COR-L47 (cell line): ENCODE data around the gene PARPBP.
"Not testable (repeated sequence)": the region's sequence is repeated elsewhere in the genome, so short reads cannot be mapped to it uniquely, and the experiment has no call there.

Experiments used
- DNase-seq: peaks from one replicate; lab custom pipeline; 2025; lab: John Stamatoyannopoulos, UW

Gene PARPBP

GRCh38 chr12:102147062-102147587 lies 27.1 kb downstream of the PARPBP start:
- DNase-seq, result not testable (repeated sequence)

DNA sequence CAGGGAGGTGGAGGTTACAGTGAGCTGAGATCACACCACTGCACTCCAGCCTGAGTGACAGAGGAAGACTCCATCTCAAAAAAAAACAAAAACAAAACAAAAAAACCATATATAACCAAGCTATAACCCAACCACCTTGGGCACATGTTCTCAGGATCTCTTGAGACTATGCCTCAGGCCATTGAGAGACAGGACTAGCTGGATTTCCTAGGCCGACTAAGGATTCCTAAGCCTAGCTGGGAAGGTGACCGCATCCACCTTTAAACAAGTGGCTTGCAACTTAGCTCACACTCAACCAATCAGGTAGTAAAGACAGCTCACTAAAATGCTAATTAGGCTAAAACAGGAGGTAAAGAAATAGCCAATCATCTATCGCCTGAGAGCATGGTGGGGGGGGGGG lies 35.2 kb downstream of the PARPBP start:
- not testable (repeated sequence) for DNase-seq

GRCh38 chr12:102163383-102163782 lies 43.4 kb downstream of the PARPBP start:
- DNase-seq, result no peak

DNA sequence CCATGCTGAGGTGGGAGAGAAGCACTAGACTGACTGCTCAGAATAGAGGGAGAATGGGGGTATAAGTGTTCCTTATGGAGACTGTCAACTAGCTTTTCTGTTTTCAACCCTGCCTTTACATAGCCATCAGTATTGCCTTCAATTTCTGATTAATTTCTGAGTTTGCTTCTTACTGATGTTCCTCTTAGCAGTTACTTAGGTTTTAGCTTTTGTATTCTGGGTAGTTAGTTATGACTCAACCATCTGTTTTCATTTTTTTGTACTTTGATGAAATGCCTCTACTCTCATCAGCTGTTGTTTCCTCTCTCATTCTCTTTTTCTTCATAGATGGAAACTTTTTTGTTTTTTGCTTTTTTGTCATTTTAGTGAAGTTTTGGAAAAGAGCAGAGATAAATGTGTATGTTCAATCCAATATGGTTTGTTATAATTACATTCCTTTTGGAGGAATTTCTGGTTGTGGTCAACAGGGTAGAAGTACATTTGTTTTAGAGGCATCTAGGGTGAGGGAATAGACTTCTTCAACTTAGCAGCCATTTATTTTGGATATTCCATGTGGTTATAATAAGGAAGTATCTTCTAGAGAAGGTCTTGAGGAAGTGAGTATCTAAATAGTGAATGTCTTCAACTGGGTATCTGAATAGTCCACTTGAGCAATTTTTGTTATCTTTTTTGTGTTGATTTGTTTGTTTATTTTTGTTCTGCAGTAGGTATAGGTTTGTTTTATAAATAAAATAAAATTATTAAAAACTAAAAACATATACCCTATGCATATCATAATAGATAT lies 48.0 kb downstream of the PARPBP start:
- DNase-seq, result no peak

- peak; percentile 36 for DNase-seq
Measured at GRCh38 chr12:102169922-102170621, 50.1 kb downstream of the PARPBP start.

DNA sequence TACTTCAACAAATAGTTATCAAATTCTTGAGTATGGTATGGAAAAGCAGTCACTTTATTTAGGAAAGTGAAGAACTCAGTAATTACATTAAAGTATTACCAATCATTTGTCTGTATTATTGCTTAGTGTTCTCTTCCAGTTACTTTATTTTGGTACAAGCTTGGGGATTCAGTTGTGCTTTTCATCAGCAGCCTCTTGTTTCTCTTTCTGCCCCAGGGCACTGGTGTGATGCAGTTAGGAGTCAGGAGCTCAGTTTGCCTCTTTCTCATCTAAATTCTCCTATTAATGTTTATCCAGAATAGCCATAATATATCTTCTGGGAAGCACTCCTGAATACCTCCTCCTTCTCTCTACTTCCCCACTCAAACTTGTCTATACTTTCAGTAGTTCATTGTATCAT lies 52.0 kb downstream of the PARPBP start:
- DNase-seq, result no peak

DNA sequence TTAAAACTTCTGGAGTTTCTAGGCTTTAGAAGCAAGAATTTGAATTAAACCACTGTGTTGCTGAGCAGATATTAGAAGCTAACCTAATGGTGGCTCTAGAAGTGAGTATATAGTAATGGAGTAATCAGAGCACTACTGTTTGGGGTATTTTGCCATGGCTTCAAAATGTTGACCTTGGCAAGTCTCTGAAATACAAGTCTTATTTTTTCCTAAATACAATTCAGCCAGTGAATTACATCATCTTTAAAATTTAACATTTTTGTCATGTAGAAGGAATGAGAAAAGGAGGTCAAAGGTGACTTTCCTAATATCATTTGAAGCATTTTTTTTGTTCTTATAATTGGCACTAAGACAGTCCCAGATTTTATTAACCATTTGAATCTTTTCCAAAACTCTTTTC lies 52.5 kb downstream of the PARPBP start:
- DNase-seq, result no peak

GRCh38 chr12:102174117-102174516 lies 54.1 kb downstream of the PARPBP start:
- DNase-seq, result no peak

DNA sequence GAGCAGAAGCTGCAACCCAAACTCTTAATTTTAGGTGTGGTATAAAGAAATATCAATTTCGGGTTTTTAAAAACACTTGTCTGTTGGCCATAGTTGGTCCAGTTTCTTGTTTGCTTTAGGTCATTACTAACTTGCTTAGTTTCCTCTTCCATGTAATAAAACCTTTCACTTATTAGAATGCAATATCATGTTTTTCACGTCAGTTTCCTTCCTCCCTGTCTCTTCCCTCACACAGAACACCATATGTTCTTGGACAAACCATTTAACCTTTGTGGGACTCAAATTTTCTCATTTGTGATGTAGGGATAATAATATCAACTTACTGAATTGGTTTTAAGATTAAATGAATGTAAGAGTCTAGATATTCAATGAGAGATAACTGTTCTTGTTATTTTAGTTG lies 54.8 kb downstream of the PARPBP start:
- DNase-seq, result no peak

DNA sequence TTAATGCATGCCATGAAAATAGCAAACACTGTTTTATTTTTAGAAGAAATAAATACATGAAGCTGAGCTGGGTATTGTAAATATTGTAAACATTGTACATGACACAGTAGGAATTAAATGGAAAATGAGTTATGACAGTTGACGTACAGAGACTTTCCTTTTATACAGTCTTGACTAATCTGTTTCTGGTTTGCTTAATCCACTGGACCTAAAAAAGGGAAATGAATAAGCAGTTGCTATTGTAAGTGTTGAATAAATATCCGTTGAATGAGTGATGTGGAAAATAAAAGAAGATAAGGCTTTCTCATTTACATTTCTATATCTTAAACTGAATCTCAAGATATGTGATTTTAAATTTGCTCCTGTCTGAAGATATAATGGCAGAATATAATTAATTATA lies 62.7 kb downstream of the PARPBP start:
- DNase-seq, result no peak

DNA sequence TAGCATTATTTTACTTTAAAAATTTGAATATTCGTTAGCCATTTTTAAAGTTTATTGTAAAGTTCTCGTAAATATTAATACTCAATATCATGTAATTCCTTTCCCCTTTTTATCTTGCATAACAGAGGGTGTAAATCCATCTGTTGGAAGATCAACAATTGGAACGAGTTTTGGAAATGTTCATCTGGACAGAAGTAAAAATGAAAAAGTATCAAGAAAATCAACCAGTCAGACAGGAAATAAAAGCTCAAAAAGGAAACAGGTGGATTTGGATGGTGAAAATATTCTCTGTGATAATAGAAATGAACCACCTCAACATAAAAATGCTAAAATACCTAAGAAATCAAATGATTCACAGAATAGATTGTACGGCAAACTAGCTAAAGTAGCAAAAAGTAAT lies 75.8 kb downstream of the PARPBP start:
- DNase-seq, result no peak

GRCh38 chr12:102197789-102198188 lies 77.8 kb downstream of the PARPBP start, which contains the start of gene PMCH:
Gene PMCH (minus strand): TSS chr12:102197833. CDS start chr12:102197770, 63 bp downstream.
- DNase-seq, result no peak

- no peak for DNase-seq
Measured at GRCh38 chr12:102201436-102202061, 81.6 kb downstream of the PARPBP start.

DNA sequence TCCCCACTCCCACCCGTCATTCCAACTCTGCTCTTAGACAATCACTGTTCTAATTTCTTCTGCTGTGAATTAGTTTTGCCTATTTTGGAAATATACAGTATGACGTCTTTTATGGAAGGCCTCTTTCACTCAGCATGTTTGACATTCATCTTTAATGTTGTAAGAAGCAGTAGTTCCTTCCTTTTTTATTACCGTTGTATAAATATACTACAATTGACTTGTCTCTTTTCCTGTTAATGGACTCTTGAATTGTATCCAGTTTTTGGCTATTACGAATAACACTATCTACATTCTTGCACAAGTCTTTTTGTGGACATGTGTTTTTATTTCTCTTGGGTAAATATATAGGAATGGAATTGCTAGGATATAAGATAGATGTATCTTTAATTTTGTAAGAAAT lies 82.6 kb downstream of the PARPBP start:
- no peak for DNase-seq

GRCh38 chr12:102204025-102204424 lies 84.0 kb downstream of the PARPBP start:
- DNase-seq, result no peak

- no peak for DNase-seq
Measured at GRCh38 chr12:102215992-102216691, 96.2 kb downstream of the PARPBP start.

DNA sequence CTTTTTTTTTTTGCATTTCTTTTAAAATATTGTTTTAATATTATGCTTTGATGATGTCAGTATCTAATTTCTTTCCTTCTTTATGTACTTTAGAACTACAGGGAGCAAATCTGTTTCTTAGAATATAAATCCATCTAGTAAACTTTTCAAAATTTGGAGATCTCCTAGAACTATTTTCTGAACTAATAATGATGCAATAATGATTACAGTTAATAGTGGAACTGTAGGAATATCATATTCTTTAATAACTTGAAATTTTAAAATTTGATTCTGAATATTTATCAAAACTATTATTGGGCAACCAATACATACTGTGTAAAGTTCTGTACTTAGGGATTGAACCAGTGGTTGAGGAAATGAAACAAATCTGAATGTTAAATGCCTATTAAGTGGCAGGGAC lies 100.8 kb downstream of the PARPBP start:
- DNase-seq, result no peak

GRCh38 chr12:102227954-102228353 lies 108.0 kb downstream of the PARPBP start:
- no peak for DNase-seq

DNA sequence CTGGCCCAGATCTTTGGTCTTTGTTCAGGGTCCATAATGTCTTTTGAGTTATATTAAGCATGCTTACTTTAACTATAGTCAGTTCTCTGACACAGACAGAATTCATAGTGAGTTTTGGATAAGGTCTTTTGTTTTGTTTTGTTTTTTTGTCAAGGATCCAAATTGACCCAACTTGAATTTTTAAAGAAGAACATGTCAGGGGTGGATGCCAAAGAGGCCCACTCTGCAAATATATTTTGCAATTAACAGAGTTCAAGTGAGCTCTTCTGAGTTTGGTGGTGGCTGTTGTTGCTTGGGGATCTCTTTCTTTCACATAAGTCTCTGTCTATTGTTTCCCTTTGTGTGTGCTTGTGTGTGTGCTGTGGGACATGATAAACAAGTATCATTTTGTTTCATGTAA lies 112.1 kb downstream of the PARPBP start:
- DNase-seq, result no peak

DNA sequence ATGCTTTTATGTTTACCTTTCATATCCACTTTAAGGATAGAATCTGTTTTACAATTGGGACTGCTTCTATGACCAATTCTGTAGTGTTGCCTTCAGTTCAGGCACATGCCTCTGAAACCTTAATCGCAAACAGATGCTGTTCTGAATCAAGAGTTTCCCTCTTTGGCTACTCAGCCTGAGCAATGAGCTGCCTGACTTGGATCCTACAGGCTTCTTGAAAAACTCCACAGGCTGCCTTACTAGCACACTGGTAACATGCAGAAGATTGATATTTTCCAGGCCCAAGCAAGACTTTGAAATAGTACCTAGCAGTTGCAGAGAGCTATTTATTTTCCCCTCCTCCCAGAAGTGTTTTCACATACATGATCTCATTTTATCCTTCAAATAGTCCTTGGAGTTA lies 112.5 kb downstream of the PARPBP start:
- no peak for DNase-seq

- DNase-seq, result no peak
Measured at GRCh38 chr12:102234599-102234998, 114.6 kb downstream of the PARPBP start.

- not testable (repeated sequence) for DNase-seq
Measured at GRCh38 chr12:102240859-102241258, 120.9 kb downstream of the PARPBP start.
